Large intestine (tissue), 3 donors: Measurements from ENCODE around the gene FRMD4B. TPM values are rescaled to one million over a fixed set of nuclear protein-coding genes. Genes with fewer than 3 reads are reported as not detected.
A peak's percentile ranks its signal among the peaks of the same experiment; 100 is the strongest.
"Not testable (repeated sequence)": the region's sequence is repeated elsewhere in the genome, so short reads cannot be mapped to it uniquely, and the experiment has no call there.

ENCODE experiments used
- DNase-seq, 2 donors: peaks; one replicate each; pipeline versions ENCODE4 v3.0.0 to v3.0.0-alpha.2; 2013
- H3K27ac ChIP-seq: one replicate; pipeline ENCODE4 v1.5.1; 2013; ENCODE audit warnings: low read length
- H3K27me3 ChIP-seq: 2 replicates; pipeline ENCODE4 v1.6.1; 2013; ENCODE audit warnings: low read length; ENCODE audit not compliant: control insufficient read depth, insufficient read depth
- H3K36me3 ChIP-seq: 2 replicates; pipeline ENCODE4 v1.6.1; 2013; ENCODE audit warnings: low read length; ENCODE audit not compliant: control insufficient read depth, insufficient read depth
- H3K4me1 ChIP-seq: one replicate; pipeline ENCODE4 v1.6.1; 2013; ENCODE audit warnings: low read length; ENCODE audit not compliant: control insufficient read depth, insufficient read depth
- H3K4me3 ChIP-seq: one replicate; pipeline ENCODE4 v1.5.1; 2013; ENCODE audit warnings: low read length
- H3K9me3 ChIP-seq: one replicate; pipeline ENCODE4 v1.6.1; 2013; ENCODE audit warnings: mild to moderate bottlenecking, low read depth, low read length, moderate library complexity; ENCODE audit not compliant: control insufficient read depth
- WGBS: methylation state at CpG from one replicate; pipeline ENCODE4 v1.1.5; 2013; ENCODE audit warnings: low lambda C conversion rate; ENCODE audit not compliant: insufficient coverage; 5-methylcytosine and 5-hydroxymethylcytosine counted together
- polyA plus RNA-seq: library from polyadenylated mRNA; unstranded; fragments of 120-200 nt; gene quantifications from one replicate; pipeline ENCODE4 v1.2.1, GENCODE V29; 2013

FRMD4B gene
- polyA plus RNA-seq, 1 donor = 15.7 TPM

DNA sequence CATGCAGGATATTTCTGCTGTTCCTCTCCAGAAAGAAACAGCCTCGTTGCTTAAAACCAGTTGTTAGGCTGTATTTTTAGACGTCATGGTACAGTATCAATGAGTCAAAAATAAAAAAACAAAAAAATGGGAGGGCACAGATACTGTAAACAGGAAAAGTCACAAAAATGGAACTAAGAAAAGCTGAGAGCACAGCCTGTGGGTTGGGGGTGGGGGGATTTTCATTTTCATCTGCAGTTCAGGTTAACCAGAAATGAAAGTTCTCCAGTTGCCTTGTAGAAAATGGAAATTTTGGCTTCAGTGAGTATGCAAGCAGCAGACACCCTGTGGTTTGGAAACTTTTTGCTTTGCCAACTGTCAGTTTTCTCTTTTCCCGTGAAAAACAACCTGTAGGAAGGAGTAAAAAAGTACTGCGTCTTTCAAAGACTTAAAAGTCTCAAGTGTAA lies 59.0 kb downstream of the FRMD4B start:
- Histone ChIP-seq H3K27me3 (no peaks in the 10 kb centered on the region), H3K36me3 (no peaks in the 10 kb centered on the region), H3K27ac (no peak overlapping the region), H3K9me3 (no peaks in the 10 kb centered on the region), H3K4me3 (no peak overlapping the region), H3K4me1 (no peaks in the 10 kb centered on the region)
- WGBS = 61% methylated on average over 2 of the region's 4 CpGs
- DNase-seq = no peak

DNA sequence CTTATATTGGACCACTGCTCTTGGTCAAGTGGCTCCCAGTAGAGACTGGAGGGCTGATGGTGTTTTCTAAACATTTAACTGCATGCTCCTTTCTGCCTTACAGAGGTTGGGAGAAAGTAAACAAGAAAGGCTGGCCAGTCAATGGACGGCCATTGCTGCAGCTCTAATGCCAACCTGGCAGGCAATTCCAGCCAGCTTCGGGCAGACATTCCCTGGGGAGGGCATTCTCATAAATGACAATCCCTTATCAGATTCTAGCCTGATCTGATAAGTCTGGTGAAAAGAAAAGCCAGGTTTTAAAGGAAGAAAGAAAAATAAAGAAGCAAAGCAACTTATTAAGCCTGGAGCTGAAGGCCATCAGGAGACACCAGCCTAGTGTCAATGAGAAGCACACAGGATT lies 60.7 kb downstream of the FRMD4B start:
- DNase-seq = no peak
- Histone ChIP-seq H3K36me3 (no peaks in the 10 kb centered on the region), H3K27me3 (no peaks in the 10 kb centered on the region), H3K4me1 (no peaks in the 10 kb centered on the region), H3K27ac (no peak overlapping the region), H3K9me3 (no peaks in the 10 kb centered on the region), H3K4me3 (no peak overlapping the region)
- no CpG with 5 or more reads among the region's 2 CpGs for WGBS

DNA sequence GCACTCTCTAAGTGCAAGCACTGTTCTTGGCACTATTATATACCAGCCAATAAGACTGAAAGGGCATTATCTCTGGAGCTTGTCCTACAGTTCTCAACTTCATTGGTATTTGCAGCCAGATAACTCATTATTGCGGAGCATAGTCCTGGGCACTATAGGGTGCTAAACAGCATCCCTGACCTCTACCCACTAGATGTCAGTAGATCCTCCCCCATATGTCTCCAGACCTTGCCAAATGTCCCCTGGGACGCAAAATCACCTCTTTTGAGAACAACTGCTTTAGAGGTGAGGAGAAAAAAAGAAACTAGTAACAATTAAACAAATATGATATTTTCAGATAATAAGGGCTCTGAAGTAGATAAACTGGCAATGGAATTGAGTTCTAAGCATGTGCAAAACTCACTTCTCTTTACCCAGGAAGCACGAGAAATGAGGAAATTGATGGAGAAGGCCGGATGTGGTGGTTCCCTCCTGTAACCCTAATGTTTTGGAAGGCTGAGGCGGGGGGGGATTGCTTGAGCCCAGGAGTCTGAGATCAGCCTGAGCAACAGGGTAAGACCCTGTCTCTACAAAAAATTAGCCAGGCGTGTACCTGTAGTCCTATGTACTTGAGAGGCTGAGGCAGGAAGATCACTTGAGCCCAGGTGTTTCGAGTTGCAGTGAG lies 61.4 kb downstream of the FRMD4B start:
- WGBS = 100% methylated on average over 1 of the region's 7 CpGs
- Histone ChIP-seq H3K4me3 (no peak overlapping the region), H3K4me1 (no peaks in the 10 kb centered on the region), H3K27me3 (no peaks in the 10 kb centered on the region), H3K9me3 (no peaks in the 10 kb centered on the region), H3K27ac (no peak overlapping the region), H3K36me3 (no peaks in the 10 kb centered on the region)
- DNase-seq = no peak

DNA sequence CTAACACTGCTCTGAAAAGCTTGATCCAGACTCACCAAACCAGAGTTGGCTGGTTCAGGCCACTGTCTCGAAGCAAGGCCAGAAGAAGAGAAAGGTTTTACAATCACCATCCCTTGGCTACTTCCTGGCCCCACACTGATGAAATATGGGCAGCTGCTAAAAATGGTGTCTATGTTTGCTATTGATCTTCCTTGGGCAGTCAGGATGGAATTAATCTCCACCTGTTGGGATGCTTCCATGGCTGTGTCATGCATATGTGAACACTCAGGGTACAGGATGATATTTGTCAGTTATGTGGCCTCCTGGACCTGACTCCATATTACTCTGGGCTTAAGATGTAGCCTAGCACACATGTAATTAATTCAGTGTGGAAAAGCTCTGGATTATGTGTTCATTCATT lies 61.9 kb downstream of the FRMD4B start:
- no peaks in the 10 kb centered on the region for H3K36me3 ChIP-seq
- no peaks in the 10 kb centered on the region for H3K27me3 ChIP-seq
- H3K9me3 ChIP-seq = no peaks in the 10 kb centered on the region
- H3K4me1 ChIP-seq = no peaks in the 10 kb centered on the region
- no peak overlapping the region for H3K4me3 ChIP-seq
- DNase-seq = no peak
- WGBS = 100% methylated on average over 1 of the region's 1 CpG
- no peak overlapping the region for H3K27ac ChIP-seq

DNA sequence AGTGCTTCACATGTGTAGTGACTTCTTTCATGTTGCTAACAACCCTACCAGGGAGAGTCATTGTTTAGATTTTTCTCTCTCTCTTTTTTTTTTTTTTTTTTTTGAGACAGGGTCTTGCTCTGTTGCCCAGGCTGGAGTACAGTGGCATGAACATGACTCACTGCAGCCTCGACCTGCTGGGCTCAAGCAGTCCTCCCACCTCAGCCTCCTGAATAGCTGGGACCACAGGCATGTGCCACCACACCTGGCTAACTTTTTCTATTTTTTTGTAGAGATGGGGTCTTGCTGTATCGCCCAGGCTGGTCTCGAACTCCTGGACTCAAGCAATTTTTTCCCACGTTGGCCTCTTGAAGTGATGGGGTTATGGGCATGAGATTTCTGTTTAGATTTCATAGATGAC lies 63.4 kb downstream of the FRMD4B start:
- not testable (repeated sequence) for H3K4me1 ChIP-seq, H3K27me3 ChIP-seq, H3K36me3 ChIP-seq, H3K9me3 ChIP-seq, DNase-seq, H3K4me3 ChIP-seq, H3K27ac ChIP-seq
- no CpG with 5 or more reads among the region's 4 CpGs for WGBS

DNA sequence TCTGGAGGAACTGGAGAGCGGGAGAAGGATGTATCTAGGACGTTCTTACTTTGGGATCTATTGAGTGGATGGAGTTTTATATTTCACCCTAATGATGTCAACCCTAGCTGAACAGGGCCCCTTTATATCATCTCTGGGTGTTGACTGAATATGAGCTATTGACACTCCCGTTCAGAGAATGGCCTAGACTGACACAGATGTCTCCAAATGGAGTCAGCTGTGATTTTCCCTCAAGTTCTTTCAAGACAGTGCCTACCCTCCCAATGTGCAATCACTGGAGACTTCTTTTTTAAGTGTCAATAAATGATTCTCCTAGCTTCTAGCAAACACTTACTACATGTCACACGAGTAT lies 63.8 kb downstream of the FRMD4B start:
- no peaks in the 10 kb centered on the region for H3K27me3 ChIP-seq
- H3K36me3 ChIP-seq = no peaks in the 10 kb centered on the region
- no peaks in the 10 kb centered on the region for H3K9me3 ChIP-seq
- WGBS = 100% methylated on average over 1 of the region's 4 CpGs
- no peak overlapping the region for H3K27ac ChIP-seq
- DNase-seq = no peak
- no peaks in the 10 kb centered on the region for H3K4me1 ChIP-seq
- H3K4me3 ChIP-seq = no peak overlapping the region

DNA sequence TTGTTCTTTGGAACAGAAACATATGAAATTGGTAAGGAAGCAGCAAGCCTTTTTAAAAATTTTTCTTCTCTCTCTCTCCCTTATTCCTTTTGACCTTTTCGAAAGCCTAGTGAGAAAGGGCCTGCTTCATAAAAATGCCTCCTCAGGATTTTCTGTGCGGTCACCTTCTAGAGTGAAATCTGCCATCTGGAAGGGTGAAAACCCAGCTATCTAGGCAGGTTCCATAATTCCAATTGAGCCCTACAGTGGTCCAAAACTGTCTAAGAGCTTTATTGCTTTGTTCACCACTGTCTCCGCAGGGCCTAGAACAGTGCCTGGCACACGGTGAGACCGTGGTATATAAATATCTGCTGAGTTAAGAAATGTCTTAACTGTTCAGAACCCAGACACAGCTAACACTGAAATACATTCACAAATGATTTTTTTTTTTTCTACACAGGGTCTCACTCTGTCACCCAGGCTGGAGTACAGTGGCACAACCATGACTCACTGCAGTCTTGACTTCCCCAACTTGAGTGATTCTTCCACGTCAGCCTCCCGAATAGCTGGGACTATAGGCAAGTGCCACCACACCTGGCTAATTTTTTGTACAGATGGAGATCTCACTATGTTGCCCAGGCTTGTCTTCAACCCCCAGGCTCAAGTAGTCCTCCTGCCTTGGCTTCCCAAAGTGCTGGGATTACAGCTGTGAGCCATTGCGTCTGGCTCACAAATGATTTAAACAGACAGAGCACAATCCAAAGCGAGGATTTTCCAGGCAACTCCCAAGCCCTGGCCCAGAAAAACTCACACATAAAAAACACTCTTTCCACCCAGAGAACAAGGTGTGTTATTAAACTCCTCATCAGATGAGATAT lies 64.4 kb downstream of the FRMD4B start:
- Histone ChIP-seq H3K27me3 (no peaks in the 10 kb centered on the region), H3K9me3 (no peaks in the 10 kb centered on the region), H3K4me1 (no peaks in the 10 kb centered on the region), H3K27ac (peak overlapping the region; percentile 9), H3K4me3 (no peak overlapping the region), H3K36me3 (no peaks in the 10 kb centered on the region)
- whole genome bisulfite sequencing = 100% methylated on average over 1 of the region's 9 CpGs
- DNase-seq = no peak

DNA sequence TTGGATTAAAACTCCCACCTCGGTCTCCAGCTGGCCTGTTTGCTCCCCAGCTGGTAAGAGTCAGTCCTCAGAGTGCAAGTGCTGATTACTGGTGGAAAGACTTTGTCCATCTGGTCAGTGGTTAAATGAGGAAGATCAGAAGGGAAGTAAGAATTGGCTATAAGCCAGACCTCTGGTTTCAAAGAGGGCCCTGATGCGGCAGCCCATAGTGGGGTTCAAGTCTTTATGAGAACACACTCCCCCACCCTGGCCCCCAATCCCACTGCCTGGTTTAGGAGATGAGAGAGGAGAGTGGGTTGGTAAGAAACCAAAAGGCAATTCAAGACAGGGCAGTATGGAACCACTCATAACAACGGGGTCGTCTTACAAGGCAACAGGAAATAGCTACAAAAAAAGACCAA lies 65.0 kb downstream of the FRMD4B start:
- no peaks in the 10 kb centered on the region for H3K4me1 ChIP-seq
- no peaks in the 10 kb centered on the region for H3K27me3 ChIP-seq
- H3K4me3 ChIP-seq = no peak overlapping the region
- no peak for DNase-seq
- H3K27ac ChIP-seq = peak overlapping the region; percentile 9
- H3K36me3 ChIP-seq = no peaks in the 10 kb centered on the region
- no peaks in the 10 kb centered on the region for H3K9me3 ChIP-seq
- no CpG with 5 or more reads among the region's 4 CpGs for WGBS

DNA sequence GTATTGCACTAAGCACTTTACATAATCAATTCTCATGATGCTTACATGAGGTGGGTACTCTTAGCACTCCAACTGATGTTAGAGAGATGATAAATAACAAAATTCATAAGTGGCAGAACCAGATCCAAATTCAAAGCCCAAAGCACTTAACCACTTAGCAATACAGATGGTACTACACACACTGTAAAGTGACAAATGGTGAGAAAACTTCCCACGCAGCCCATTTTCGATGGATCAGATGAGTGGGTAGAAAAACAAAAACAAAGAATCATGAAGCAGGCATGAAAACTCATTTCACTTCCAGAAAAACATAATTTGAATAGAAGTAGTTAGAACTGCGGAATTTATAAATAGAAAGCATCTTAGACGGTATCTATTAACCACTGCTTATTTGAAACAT lies 66.2 kb downstream of the FRMD4B start:
- Histone ChIP-seq H3K27ac (no peak overlapping the region), H3K9me3 (no peaks in the 10 kb centered on the region), H3K4me1 (no peaks in the 10 kb centered on the region), H3K27me3 (no peaks in the 10 kb centered on the region), H3K36me3 (no peaks in the 10 kb centered on the region), H3K4me3 (no peak overlapping the region)
- DNase-seq = no peak
- 100% methylated on average over 2 of the region's 4 CpGs for WGBS

DNA sequence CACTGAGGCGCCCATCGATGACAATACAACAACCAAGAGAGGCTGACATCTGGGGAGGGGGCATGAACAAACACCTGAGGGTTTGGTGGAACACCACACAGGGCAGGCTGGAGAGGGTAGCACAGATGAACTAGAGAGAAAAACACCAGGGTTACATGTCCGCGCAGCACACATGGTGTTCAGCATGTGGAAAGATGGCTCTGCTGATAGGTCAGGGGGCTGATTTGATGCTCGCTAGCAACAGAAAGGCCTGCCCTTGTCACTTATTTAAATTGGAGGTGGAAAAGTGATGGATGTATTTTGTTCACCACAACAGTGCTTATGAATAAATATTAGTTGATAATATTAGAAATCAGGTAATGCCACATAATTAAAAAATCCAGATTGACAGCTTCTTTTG lies 67.5 kb downstream of the FRMD4B start:
- WGBS = no CpG with 5 or more reads among the region's 5 CpGs
- H3K4me1 ChIP-seq = no peaks in the 10 kb centered on the region
- H3K27me3 ChIP-seq = no peaks in the 10 kb centered on the region
- H3K27ac ChIP-seq = no peak overlapping the region
- H3K4me3 ChIP-seq = no peak overlapping the region
- H3K36me3 ChIP-seq = no peaks in the 10 kb centered on the region
- DNase-seq = no peak
- H3K9me3 ChIP-seq = no peaks in the 10 kb centered on the region

DNA sequence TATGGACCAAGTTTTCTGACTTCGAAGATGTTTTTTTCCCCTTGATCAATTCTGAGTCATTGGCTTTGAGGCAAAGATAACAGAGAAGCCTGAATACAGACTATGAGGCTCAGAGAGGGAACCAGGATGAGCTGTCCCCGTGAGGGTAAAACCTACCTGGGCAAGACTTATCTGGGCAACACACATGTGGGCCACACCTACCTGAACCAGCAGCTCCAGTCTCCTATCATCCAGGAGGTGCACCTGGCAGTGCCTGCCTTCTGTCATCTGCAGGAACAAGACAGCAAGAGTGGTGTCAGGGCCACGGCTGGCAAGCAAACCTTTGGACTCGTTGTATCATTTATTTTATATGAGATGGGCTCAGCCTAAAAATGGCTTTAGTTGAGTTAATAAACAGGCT lies 72.6 kb downstream of the FRMD4B start:
- no peaks in the 10 kb centered on the region for H3K27me3 ChIP-seq
- H3K4me3 ChIP-seq = no peak overlapping the region
- H3K9me3 ChIP-seq = no peaks in the 10 kb centered on the region
- DNase-seq = peak in 1 of 2 donors; percentile 31
- WGBS = no CpG with 5 or more reads among the region's 4 CpGs
- H3K4me1 ChIP-seq = no peaks in the 10 kb centered on the region
- H3K36me3 ChIP-seq = no peaks in the 10 kb centered on the region
- H3K27ac ChIP-seq = no peak overlapping the region
